NCI-H2196 (cell line): ENCODE measurements around the gene NDUFS7.

Experiments
- DNase-seq: peaks from one replicate; lab custom pipeline; 2025; ENCODE audit not compliant: unreplicated experiment; lab: John Stamatoyannopoulos, UW

NDUFS7 gene

DNA sequence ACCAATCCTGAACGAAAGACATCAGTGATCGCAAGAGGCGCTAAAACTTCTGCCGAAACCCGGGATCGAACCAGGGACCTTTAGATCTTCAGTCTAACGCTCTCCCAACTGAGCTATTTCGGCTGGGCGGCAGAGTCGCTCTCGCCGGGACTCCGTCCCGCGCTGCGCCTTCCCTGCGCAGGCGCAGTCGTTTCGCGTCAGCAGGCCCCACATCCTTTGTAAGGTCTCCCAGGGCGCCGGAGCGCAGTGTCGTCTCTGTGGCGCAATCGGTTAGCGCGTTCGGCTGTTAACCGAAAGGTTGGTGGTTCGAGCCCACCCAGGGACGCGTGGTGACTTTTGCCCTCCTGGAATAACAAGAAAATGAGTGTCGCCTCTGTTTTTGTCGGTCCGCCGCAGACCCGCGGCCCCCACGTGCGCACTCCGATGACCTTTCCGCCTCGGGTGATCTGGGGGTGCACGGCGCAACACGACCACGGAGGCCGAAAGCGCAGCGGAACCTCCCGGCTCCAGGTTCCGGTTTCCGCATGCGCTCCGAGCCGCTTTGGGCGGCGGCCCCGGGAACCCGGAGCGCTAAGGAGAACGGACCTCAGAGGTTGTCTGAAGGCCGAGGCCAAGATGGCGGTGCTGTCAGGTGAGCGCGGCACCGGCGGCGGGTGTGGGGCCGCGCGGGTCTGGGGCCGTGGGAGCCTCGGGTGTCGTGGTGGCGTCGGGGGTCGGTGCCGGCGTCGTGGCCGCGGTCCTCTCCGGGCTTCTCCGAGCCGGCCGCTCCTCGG, at the start of gene NDUFS7:
TSS of gene NDUFS7 (plus strand) at position 596 of the 773 bp plus-strand sequence. CDS start at position 616, 20 bp downstream.
- DNase-seq = peak; percentile 90

DNA sequence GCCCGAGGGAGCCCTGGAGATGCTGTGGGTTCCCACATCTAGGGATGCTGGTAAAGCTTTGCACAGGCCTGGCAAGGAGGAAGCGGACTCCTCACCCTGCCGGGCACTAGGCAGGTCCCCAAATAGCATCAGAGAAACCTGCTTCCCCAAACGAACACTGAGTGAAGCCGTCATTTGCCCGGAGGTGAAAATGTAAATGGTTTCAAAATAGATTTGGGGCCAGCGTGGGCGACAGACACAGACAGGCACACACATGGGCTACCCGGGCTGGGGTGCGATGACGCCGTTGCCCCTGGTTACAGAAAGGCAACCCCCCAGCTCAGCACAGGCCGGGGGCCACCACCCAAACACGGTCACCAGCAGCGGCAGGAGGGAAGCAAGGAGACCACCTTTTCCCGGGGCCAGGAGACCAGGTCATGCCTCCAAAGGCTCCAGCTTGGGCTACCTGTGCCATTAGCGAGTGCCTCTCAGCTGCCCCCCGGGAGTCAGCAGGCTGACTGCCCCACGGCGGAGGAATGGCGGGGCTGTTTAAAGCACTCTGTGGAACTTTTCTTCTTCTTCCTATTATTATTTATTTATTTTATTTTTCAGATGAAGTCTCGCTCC, 47.5 kb upstream of the NDUFS7 start:
- no peak for DNase-seq

DNA sequence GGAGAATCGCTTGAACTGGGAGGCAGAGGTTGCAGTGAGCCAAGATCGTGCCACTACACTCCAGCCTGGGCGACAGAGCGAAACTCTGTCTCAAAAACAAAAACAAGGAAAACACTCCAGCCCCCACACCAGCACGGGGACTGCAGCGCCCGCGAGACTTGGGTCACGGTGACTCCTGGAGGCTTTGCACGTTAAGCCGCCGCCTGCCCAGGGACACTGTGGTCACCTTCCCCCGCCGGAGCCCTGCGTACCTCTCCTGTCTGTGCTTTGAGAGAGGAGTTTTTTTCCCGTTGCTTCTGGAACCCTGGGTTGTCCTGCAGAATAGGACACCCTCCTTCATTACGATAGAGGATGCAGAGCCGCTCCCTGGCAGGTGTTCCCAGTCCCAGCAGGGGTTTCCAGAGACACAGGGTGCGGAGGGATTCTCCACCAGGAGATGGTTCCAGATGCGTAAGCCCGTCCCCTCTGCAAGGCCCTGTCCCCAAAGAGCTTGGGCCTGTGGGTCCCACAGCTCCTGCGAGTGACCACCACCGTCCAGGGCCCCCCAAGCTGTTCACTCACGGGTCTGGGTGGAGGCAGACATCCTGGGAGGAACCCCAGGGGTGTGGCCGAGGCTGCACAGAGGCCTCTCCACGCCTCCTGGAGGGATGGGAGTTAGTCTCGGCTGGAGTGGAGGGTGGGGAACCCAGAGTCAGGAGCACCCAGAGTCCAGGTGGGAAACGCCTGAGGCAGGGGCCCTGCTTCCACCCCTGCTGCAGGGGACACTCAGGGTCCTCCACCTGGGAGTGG, 42.8 kb upstream of the NDUFS7 start:
- no peak for DNase-seq

DNA sequence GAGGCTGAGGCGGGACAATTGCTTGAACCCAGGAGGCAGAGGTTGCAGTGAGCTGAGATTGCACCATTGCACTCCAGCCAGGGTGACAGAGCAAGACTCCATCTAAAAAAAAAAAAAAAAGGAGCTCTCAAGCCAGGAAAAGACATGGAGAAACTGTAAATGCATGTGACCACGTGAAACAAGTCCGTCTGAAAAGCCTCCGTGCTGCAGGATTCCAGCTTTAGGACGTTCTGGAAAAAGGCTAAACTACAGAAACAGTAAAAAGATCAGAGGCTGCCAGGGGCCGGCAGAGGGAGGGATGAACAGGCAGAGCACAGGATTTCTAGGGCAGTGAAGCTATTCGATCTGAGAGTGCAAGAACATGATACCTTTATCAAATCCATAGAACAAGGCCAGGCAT, 40.7 kb upstream of the NDUFS7 start:
- no peak for DNase-seq

DNA sequence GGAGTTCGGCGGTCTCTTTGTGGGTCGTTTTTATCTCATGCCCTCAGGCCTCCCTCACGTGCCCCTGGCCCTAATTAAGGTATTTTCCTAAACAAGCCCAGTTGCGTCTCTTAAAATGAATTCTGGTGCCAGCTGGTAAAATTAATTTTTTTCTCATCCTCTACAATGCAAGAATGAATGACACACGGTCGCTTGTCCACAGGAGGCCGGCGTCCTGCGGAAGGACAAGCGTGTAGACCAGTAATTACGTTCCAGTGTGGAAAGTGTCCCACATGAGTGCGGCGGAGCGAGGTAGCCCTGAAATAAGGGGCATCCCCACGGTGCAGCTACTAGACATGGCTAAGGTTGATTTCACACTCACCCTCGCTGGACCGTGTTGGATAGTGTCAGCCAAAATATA, 34.5 kb upstream of the NDUFS7 start:
- DNase-seq = no peak

DNA sequence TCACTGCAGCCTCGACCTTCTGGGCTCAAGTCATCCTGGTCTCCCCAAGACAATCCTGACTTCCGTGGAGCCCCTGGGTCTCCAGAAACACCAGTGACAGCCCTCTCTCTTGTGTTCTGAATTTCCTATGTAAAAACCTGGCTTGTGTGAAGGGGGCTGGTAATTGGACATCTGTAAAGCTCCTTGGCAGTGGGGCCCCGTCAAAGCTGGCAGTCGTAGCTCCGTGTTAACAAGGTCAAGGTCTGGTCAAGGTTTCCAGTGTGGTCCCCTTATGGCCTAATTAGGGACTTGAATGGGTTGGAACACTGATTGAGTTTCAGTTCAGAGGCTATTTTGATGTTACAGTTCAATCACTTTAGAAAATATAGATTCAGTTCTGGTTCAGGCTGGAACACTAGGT, 32.8 kb upstream of the NDUFS7 start:
- no peak for DNase-seq

DNA sequence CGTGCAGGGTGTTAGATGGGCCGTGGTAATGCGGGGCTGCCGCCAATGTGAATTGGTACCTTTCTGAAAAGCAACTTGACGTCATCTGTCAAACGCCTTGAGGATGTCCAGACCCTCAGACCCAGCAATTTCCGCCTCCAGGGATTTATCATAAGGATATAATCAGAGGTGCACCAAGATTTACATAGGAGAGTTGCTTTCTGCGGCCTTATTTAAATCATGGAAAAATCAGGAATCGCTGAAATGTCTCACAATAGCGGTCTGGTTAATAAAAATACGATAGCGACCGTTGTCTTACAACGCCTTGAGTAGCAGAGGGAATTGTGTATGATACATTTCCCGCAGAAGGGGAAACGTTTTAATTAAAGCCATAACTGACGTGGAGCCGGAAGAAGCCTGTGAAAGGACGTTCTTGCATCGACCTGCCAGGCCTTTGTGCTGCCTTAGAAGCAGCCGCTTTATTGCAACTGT, 32.3 kb upstream of the NDUFS7 start:
- no peak for DNase-seq

DNA sequence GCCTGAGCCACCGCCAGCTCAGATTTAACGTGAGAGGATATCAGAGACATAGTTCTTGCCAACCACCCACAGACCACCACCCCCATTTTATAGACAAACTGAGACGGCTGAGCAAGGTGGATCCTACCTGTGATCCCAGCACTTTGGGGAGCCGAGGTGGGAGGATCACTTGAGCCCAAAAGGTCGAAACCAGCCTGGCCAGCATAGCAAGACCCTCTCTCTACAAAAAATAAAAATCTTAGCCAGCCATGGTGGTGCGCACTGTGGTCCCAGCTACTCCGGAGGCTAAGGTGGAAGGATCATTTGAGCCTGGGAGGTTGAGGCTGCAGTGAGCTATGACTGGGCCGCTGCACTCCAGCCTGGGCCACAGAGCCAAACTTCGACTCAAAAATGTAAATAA, 30.6 kb upstream of the NDUFS7 start:
- no peak for DNase-seq

DNA sequence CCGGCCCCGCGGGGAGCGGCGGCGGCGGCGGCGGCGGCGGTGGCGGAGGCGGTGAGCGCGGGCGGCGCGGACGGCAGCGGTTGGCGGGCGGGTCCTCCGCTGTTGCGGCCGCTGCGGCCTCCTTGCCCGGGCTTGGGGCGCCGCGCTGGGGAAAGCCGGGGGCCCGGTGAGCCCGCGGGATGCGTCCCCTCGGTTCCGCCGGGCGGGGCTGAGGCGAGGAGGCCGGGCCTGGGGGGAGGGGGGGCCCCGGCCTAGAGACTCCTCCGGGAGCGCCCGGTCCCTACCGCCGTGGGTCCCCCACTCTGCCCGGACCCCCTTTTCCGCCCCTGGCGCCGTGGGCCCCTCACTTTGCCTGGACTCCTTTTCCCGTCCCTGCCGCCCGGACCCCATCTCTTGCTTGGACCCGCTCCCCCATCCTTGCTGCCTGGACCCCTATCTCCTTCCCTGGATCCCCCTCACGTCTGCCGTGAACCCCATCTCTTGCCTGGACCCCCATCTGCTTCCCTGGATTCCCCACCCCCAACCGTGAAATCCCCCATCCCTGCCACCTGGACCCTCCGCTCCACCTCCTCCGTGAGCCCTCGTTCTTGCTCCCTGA, 28.6 kb upstream of the NDUFS7 start:
- DNase-seq = no peak

DNA sequence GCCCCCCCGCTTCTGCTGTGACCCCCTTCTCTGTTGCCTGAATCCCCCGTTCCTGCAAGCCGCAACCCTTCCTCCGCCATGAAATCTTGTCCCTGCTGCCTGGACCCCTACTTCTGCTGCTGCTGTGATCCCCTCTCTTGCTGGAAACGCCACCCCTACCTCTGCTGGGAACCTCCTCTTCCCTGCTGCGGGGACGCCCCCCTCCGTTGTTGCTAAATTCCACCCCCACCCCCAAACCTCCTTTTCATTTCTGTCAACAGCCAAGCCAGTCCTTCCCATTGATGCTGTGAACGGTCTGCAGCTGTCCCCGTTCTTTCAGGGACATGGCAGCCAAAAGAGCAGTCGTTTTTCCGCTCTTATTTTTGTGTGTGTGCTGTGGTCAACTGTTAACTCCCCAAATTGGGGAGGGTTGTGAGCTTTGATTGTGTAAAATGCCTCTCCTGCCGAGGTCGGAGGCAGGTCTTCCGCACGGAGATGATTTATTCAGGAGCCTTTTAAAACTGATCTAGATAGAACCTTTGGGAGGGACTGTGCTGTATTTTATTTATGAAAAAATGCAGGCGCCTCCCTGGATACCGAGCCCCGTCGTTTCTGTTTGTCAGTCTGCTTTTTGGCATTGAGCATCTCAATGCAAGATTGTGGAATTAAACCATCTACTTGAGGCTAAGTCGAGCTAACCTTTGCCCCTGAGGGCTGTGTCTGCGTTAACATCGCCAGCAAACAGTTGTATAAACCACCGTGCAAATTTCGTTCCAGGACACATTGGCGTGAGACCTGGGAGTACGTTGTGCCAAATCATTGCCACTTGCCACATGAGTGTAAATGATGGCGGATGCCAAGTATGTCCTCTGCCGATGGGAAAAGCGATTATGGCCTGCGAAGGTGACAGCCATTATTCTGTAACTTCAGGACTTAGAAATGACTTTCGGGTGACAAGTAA, 27.9 kb upstream of the NDUFS7 start:
- no peak for DNase-seq

DNA sequence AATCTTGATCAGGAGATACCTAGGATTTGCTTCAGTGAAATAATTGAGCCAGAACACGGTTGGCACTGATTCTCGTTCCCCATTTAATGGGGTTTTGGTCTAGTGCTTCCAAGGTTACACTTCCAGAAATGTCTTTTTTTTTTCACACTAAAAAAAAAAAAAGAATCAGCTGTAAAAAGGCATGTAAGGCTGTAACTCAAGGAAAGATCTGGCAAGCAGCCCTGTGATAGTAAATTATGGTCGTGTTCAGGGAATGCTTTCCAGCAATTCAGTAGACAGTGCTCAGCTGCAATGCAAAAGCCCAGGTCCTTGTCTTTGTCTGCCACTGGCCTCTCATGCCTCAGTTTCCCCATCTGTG, 27.2 kb upstream of the NDUFS7 start:
- DNase-seq = no peak

DNA sequence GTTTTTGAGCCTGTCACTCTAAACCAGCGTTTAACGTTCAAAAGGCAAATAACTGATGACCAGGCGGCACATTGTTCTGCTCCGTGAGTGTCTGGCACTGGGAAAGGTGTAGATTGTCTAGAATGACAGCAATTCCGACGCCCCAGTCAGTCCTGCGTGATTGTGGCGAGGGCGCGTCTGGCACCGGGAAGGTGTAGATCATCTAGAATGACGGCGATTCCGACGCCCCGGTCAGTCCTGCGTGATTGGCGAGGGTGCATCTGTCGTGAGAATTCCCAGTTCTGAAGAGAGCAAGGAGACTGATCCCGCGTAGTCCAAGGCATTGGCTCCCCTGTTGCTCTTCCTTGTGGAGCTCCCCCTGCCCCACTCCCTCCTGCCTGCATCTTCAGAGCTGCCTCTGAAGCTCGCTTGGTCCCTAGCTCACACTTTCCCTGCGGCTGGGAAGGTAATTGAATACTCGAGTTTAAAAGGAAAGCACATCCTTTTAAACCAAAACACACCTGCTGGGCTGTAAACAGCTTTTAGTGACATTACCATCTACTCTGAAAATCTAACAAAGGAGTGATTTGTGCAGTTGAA, 26.1 kb upstream of the NDUFS7 start:
- DNase-seq = no peak

DNA sequence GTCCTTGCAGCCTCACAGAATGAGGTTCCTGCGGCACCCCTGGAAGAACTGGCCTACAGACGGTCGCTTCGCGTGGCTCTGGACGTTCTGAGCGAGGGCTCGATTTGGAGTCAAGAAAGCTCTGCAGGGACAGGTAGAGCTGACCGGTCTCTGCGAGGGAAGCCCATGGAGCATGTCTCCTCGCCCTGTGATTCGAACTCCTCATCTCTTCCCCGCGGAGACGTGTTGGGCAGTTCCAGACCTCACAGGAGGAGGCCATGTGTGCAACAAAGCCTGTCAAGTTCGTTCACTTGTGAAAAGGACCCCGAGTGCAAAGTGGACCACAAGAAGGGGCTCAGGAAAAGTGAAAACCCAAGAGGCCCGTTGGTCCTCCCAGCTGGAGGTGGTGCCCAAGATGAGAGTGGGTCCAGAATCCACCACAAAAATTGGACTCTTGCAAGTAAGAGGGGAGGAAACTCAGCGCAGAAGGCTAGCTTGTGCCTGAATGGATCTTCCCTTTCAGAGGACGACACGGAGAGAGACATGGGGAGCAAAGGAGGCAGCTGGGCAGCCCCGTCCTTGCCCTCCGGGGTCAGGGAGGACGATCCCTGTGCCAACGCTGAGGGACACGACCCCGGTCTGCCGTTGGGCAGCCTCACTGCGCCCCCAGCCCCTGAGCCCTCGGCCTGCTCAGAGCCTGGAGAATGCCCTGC, 23.4 kb upstream of the NDUFS7 start:
- DNase-seq = no peak

DNA sequence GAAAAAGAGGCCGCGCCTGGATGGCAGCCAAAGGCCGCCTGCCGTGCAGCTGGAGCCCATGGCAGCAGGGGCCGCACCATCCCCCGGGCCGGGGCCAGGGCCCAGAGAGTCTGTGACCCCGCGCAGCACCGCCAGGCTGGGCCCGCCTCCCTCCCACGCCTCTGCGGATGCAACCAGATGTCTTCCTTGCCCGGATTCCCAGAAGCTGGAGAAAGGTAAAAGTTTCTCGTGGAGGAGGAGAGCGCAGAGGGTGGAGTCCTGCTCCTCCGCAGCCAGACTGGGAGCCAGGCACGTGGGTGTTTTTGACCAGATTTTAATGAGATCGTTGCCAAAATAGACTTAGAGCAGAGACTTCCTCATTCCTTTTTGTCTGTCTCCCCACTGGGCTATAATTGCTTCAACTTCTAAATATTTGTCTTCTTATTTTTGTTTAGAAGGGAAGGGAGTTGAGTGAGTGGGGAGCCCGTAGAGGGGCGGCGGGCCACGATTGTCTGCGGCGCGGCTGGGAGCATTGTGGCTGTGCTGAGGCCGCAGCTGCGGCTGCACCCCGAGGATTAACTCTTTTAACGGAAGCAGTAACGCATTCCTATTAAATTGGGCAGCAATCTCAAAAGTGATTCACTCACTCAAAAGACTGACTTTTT, 22.8 kb upstream of the NDUFS7 start:
- DNase-seq = no peak

DNA sequence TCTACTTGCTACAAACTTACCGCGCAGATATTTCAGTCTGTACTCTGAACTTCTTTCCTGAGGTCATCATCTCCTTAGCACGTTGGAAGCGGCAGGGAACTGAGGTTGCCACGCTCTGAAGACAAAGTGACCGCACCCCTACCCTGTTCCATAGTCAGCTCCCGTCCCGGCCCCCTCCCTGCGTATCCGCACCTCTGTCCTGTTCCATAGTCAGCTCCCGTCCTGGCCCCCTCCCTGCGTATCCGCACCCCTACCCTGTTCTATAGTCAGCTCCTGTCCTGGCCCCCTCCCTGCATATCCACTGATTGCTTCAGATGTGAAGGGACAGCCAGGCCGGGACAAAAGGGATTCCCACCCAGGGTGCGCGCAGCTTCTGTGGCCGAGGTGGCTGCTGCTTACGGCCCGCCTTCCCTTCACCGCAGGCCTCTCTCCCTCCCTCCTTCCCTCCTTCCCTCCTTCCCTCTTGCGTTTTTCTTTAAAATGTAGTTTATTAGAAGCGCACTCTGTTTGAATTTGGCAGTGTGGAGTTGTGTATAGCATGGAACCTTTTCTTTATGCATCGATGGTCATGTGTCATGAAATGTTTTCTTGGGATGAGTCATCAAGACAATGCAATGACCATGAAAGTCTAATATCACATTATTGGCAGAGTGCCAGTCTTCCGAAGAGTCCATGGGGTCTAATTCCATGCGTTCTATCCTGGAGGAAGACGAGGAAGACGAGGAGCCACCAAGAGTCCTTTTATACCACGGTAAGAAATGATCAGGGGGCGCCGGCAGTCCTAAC, 21.9 kb upstream of the NDUFS7 start:
- no peak for DNase-seq

DNA sequence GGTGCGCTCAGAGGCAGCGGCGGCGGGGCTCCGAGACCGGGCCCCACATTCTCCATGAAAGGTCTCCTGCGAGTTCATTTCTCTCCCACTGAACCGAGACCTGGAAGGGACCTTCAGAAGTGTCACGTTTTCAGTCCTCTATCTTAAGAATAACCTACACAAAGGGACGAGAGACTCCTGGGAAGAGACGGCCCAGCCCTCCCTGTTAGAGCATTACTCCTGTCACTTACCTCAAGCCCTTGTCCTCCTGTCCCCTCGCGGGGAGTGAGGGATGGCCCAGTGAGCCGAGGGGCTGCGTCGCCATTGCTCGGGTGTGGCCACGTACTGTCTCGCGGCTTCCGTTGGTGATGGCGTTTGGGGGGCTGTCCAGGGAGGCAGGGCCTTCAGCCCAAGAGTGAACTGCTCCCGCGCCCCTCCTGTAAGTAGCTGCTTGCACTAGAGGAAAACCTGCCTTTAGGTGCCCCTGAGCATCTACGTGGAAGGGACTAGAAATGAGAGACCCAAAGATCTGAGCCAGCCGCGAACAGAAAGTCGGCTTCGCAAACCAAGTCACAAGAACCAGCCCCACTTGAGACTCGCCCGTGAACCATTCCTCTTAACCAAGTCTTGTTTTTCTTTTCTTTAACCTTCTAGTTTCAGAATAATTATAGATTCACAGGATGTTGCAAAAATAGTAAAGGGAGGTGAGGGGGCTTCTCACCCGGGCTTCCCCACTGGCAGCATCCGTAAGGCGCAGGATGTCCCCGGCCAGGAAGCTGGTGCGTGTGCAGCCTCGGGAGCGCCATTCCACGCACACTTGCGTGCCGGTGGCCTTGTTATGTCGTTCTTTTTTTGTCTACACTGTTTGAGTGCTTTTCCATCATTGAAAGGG, 21.1 kb upstream of the NDUFS7 start:
- no peak for DNase-seq

DNA sequence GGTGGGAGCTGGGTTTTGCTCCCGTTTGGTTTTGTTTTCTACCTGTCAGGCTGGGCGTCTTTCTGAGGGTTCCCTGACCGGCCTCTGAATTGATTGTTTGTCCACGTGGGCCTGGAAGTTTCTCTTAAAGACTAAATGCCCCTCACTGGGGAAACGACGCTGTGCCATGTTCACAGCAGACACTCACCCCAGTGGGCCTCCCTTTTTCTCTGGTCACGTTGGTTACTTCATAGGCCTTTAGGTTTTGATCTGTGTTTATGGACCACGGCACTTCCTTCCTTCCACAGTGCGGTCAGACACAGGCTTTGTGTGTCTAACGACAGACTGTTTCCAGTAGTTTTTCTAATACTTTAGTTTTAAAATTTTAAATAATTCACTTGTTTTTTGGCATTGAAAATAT, 20.1 kb upstream of the NDUFS7 start:
- no peak for DNase-seq
